K562 (cell line): Measurements from ENCODE around the gene KLHL29. TPM values are rescaled to one million over a fixed set of nuclear protein-coding genes. Genes with fewer than 3 reads are reported as not detected.
A peak's percentile ranks its signal among the peaks of the same experiment; 100 is the strongest.

Experiments used
- ARID1B ChIP-seq: fragments of 450-650 bp; IDR thresholded peaks from 2 replicates; pipeline ENCODE4 v1.6.1; 2016; ENCODE audit warnings: antibody characterized with exemption, mild to moderate bottlenecking, inconsistent platforms
- ATF1 ChIP-seq, 2 experiments: fragments of 450-650 bp in 1 of 2; IDR thresholded peaks; 2 replicates each; pipeline ENCODE4 v1.6.1; 2016; ENCODE audit warnings: missing compliant biosample characterization in 1 of 2, missing genetic modification characterization in 1 of 2
- ATF7 ChIP-seq: fragments of 450-650 bp; IDR thresholded peaks from 2 replicates; pipeline ENCODE4 v1.7.1; 2014; ENCODE audit warnings: mild to moderate bottlenecking, moderate library complexity
- CHD2 ChIP-seq: IDR thresholded peaks from 2 replicates; pipeline ENCODE4 v1.6.1; 2011; ENCODE audit warnings: low read depth, low read length
- DIDO1 ChIP-seq: fragments of 450-650 bp; IDR thresholded peaks from 2 replicates; pipeline ENCODE4 v1.6.1; 2016; ENCODE audit warnings: low read depth, missing biosample characterization, missing genetic modification characterization
- EHMT2 ChIP-seq: fragments of 450-650 bp; IDR thresholded peaks from 2 replicates; pipeline ENCODE4 v1.6.1; 2018; ENCODE audit warnings: antibody characterized with exemption
- EP400 ChIP-seq: fragments of 450-650 bp; IDR thresholded peaks from 2 replicates; pipeline ENCODE4 v1.6.1; 2017; ENCODE audit warnings: antibody characterized with exemption, mild to moderate bottlenecking, moderate library complexity
- FOS ChIP-seq: IDR thresholded peaks from 3 replicates; pipeline ENCODE4 v1.6.1; 2011; ENCODE audit not compliant: insufficient read length; ENCODE audit errors: extremely low read depth
- GATAD2A ChIP-seq: fragments of 450-650 bp; IDR thresholded peaks from 2 replicates; pipeline ENCODE4 v1.6.1; 2017
- JUNB ChIP-seq: fragments of 450-650 bp; formaldehyde crosslinking; conservative IDR thresholded peaks from 2 replicates; pipeline ENCODE4 v1.4.0; 2020; ENCODE audit warnings: mild to moderate bottlenecking
- MCM2 ChIP-seq: fragments of 450-650 bp; IDR thresholded peaks from 2 replicates; pipeline ENCODE4 v1.6.1; 2017; ENCODE audit warnings: low read depth, mild to moderate bottlenecking
- MXI1 ChIP-seq: IDR thresholded peaks from 2 replicates; pipeline ENCODE4 v1.6.1; 2011; ENCODE audit warnings: low read depth, mild to moderate bottlenecking, improper control_type of control experiment, low read length
- NCOA1 ChIP-seq: fragments of 450-650 bp; IDR thresholded peaks from 2 replicates; pipeline ENCODE4 v1.6.1; 2016; ENCODE audit warnings: low read depth
- NCOA4 ChIP-seq: fragments of 450-650 bp; IDR thresholded peaks from 2 replicates; pipeline ENCODE4 v1.6.1; 2018; ENCODE audit warnings: mild to moderate bottlenecking; ENCODE audit not compliant: partially characterized antibody
- PTRF ChIP-seq: fragments of 450-650 bp; IDR thresholded peaks from 2 replicates; pipeline ENCODE4 v1.6.1; 2016; ENCODE audit warnings: mild to moderate bottlenecking, missing genetic modification characterization, missing compliant biosample characterization
- RBM39 ChIP-seq: fragments of 200-400 bp; formaldehyde crosslinking; optimal IDR thresholded peaks from 2 replicates; pipeline ENCODE3; 2018; ENCODE audit warnings: low read depth, low read length
- RUNX1 ChIP-seq: sonication (generic); IDR thresholded peaks from 2 replicates; pipeline ENCODE4 v1.6.1; 2016; ENCODE audit warnings: antibody characterized with exemption, low read depth
- SMARCA4 ChIP-seq: fragments of 450-650 bp; IDR thresholded peaks from 2 replicates; pipeline ENCODE4 v1.6.1; 2016
- SMARCE1 ChIP-seq: fragments of 450-650 bp; IDR thresholded peaks from 2 replicates; pipeline ENCODE4 v1.7.1; 2016; ENCODE audit warnings: mild to moderate bottlenecking
- ZNF785 ChIP-seq: fragments of 250-450 bp; sonication (Bioruptor Pico); IDR thresholded peaks from 2 replicates; pipeline ENCODE4 v1.4.0; 2020; ENCODE audit warnings: mild to moderate bottlenecking
- polyA plus RNA-seq, 8 experiments: library from polyadenylated mRNA; depleted of rRNA in 4 of 8; stranded (reverse) in 5 of 8; unstranded in 3 of 8; fragments of >200 nt; fragmentation: Nextera tagmentation in 2 of 8; fragmentation: Illumina TruSeq in 1 of 8; extraction: Ambion mirVana in 2 of 8; extraction: Trizol in 1 of 8; gene quantifications; 2 replicates each; pipeline versions ENCODE4 v1.2.1 to v1.2.3, GENCODE V29; 2011 to 2014; ENCODE audit warnings: inconsistent platforms in 1 of 8, missing spikeins in 1 of 8
- total RNA-seq, 7 experiments: library from RNA; depleted of rRNA in 6 of 7; stranded (reverse); fragments of >200 nt in 6 of 7; fragmentation: Illumina TruSeq in 2 of 7; extraction: Trizol in 2 of 7; gene quantifications; 2 replicates each; pipeline versions ENCODE4 v1.2.1 to v1.2.3, GENCODE V29; 2011 to 2021; ENCODE audit warnings: low replicate concordance in 1 of 7
- TF ChIP-seq, protein P1 (sequence below): fragments of 250-450 bp; sonication (Bioruptor Pico); IDR thresholded peaks from 2 replicates; pipeline ENCODE4 v1.5.0; 2020; ENCODE audit warnings: mild to moderate bottlenecking
- TF ChIP-seq, protein P2 (sequence below), 2 experiments: IDR thresholded peaks; 2 replicates each; pipeline ENCODE4 v1.6.1; 2012; ENCODE audit warnings: improper control_type of control experiment in 2 of 2, low read depth in 2 of 2, low read length in 2 of 2, borderline replicate concordance in 1 of 2

Gene KLHL29
- total and polyA plus RNA-seq, 9 of the 15 experiments (the other 6 are each of a cell fraction or from before 2014, with no cell fraction given) = 0.03 to 0.31 (median 0.08) TPM; not detected in 1

DNA sequence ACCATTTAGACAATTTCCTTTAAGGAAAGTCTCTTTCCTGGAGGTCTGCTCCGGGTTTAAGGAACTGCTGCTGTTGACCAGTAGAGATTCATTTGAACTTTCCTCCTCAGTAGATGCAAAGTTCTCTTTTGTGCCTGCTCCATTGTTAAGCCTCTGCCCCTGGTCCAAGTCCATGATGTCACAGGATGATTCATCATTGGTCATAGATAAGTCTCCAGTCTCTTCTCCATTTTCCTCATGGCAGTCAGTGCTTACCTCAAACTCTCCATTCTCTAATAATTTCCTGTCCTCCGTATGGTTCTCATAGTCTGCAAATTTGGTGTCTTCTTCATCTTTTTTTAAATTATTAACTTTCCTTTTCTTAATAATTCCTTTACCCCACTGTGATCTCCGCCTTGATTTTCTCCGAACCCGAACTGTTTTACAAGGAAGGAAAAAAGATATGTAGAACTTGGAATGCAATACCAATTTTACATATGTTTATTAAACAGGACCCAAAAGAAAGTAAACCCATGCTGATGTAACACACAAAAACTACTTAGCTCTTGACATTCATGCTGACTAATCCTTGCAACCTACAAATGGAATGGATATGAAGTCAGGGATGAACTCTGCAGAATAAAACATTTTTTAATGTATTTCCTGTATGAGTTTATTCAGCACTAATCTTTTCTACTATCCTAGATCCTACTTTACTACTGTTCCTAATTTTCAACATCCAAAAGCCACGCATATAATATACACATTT lies 372.9 kb downstream of the KLHL29 start (continued):
- 0 out of 2 replicates have a peak, but pooled peaks have one; percentile 10 for TF ChIP-seq EP400
- TF ChIP-seq, protein P1, sequence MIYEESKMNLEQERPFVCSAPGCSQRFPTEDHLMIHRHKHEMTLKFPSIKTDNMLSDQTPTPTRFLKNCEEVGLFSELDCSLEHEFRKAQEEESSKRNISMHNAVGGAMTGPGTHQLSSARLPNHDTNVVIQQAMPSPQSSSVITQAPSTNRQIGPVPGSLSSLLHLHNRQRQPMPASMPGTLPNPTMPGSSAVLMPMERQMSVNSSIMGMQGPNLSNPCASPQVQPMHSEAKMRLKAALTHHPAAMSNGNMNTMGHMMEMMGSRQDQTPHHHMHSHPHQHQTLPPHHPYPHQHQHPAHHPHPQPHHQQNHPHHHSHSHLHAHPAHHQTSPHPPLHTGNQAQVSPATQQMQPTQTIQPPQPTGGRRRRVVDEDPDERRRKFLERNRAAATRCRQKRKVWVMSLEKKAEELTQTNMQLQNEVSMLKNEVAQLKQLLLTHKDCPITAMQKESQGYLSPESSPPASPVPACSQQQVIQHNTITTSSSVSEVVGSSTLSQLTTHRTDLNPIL (CRISPR knock-in tag) = no peak
- TF ChIP-seq JUNB (CRISPR knock-in tag) = peak; percentile 60; the same call in 1 of the 2 replicates
- TF ChIP-seq SMARCE1 = peak; percentile 73
- TF ChIP-seq ATF1 (CRISPR knock-in tag; IDR thresholded peaks at IDR 0.05) = no peak
- peak; percentile 78 for TF ChIP-seq ATF1 (tag; IDR thresholded peaks at IDR 0.05)
- TF ChIP-seq EHMT2 = peak; percentile 77
- no peak for TF ChIP-seq MCM2
- peak; percentile 59 for TF ChIP-seq FOS
- TF ChIP-seq DIDO1 = peak; percentile 32; the same call in 1 of the 2 replicates
- TF ChIP-seq ARID1B = peak; percentile 72
- TF ChIP-seq MXI1 = no peak
- peak; percentile 75 for TF ChIP-seq SMARCA4
- TF ChIP-seq GATAD2A = no peak
- no peak for TF ChIP-seq PTRF (tag)
- TF ChIP-seq, protein P2, sequence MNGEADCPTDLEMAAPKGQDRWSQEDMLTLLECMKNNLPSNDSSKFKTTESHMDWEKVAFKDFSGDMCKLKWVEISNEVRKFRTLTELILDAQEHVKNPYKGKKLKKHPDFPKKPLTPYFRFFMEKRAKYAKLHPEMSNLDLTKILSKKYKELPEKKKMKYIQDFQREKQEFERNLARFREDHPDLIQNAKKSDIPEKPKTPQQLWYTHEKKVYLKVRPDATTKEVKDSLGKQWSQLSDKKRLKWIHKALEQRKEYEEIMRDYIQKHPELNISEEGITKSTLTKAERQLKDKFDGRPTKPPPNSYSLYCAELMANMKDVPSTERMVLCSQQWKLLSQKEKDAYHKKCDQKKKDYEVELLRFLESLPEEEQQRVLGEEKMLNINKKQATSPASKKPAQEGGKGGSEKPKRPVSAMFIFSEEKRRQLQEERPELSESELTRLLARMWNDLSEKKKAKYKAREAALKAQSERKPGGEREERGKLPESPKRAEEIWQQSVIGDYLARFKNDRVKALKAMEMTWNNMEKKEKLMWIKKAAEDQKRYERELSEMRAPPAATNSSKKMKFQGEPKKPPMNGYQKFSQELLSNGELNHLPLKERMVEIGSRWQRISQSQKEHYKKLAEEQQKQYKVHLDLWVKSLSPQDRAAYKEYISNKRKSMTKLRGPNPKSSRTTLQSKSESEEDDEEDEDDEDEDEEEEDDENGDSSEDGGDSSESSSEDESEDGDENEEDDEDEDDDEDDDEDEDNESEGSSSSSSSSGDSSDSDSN (IDR thresholded peaks at IDR 0.05; ENCODE audit: borderline replicate concordance in 1 of 2, low read depth in 2 of 2, low read length in 2 of 2) = no peak
- no peak for TF ChIP-seq RUNX1
- TF ChIP-seq RBM39 = no peak
- no peak for TF ChIP-seq ZNF785 (CRISPR knock-in tag)
- TF ChIP-seq NCOA4 = no peak
- TF ChIP-seq ATF7 = peak; percentile 86
- TF ChIP-seq CHD2 = no peak
- TF ChIP-seq NCOA1 = 0 out of 2 replicates have a peak, but pooled peaks have one; percentile 57
